KOPT-K1 (cell line): Measurements from ENCODE around the gene LIN7B.
A peak's percentile ranks its signal among the peaks of the same experiment; 100 is the strongest.

Experiments used
- H3K27ac ChIP-seq: fragments of 200-600 bp; sonication (generic); 2 replicates; pipeline ENCODE4 v1.5.1; 2016; ENCODE audit warnings: antibody characterized with exemption, mild to moderate bottlenecking, low read depth, low read length; ENCODE audit not compliant: poor library complexity, severe bottlenecking
- H3K36me3 ChIP-seq: fragments of 200-600 bp; sonication (generic); 2 replicates; pipeline ENCODE4 v1.5.1; 2017; ENCODE audit warnings: antibody characterized with exemption, mild to moderate bottlenecking, low read length, moderate library complexity; ENCODE audit not compliant: insufficient read depth
- H3K9me3 ChIP-seq: fragments of 200-600 bp; sonication (generic); 2 replicates; pipeline ENCODE4 v1.5.1; 2017; ENCODE audit warnings: antibody characterized with exemption, low read length, mild to moderate bottlenecking; ENCODE audit not compliant: insufficient read depth, poor library complexity, severe bottlenecking

LIN7B gene

GRCh38 chr19:49085020-49085867 lies 28.9 kb upstream of the LIN7B start, which contains the start of gene SNRNP70:
Gene SNRNP70, plus strand, starts transcription at chr19:49085451. Its CDS starts 964 bp downstream, at chr19:49086415.
- Histone ChIP-seq H3K36me3 (peaks cover 40% of the 10 kb centered on the region), H3K27ac (peak within 1 kb of the TSS; percentile 87), H3K9me3 (no peaks in the 10 kb centered on the region)

DNA sequence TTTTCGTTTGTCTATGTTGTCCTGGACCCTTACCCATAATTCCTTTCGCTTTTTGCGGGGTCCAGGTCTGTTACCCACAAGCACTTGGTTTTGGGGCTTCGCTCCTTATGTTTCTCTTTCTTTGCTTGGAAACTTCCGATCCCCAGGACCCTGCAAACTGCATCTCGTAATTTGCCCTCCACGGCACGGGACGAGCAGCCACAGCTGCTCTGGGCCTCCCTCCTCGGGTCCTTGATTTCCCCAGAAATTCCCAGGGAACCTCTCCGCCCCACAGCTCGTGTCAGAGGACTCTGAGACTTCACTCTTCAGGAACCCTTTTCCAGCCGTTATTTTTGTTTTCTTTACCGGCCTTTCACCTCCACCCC lies 28.3 kb upstream of the LIN7B start:
- Histone ChIP-seq H3K27ac (peak overlapping the region; percentile 87), H3K36me3 (peaks cover 46% of the 10 kb centered on the region), H3K9me3 (no peaks in the 10 kb centered on the region)

DNA sequence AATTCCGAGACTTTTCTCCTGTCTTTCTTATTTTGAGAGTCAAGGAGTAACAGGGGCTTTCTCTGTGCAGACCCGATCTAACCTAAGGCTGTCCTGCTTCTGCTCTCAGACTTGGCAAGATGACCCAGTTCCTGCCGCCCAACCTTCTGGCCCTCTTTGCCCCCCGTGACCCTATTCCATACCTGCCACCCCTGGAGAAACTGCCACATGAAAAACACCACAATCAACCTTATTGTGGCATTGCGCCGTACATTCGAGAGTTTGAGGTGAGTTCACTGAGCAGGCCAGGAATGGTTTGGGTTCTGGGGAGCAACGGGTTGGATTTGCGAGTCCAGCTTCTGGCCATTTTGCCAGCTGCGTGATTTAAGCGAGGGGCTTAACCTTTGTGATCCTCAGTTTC lies 27.9 kb upstream of the LIN7B start:
- H3K36me3 ChIP-seq: peaks cover 50% of the 10 kb centered on the region
- H3K9me3 ChIP-seq: no peaks in the 10 kb centered on the region
- peak overlapping the region; percentile 87 for H3K27ac ChIP-seq

- no peaks in the 10 kb centered on the region for H3K9me3 ChIP-seq
- H3K27ac ChIP-seq: no peak overlapping the region
- H3K36me3 ChIP-seq: peaks cover 98% of the 10 kb centered on the region
Observed at GRCh38 chr19:49091391-49092038, 22.7 kb upstream of the LIN7B start.

GRCh38 chr19:49092686-49093085 lies 21.5 kb upstream of the LIN7B start:
- peaks cover 98% of the 10 kb centered on the region for H3K36me3 ChIP-seq
- no peak overlapping the region for H3K27ac ChIP-seq
- H3K9me3 ChIP-seq: no peaks in the 10 kb centered on the region

- H3K9me3 ChIP-seq: no peaks in the 10 kb centered on the region
- no peak overlapping the region for H3K27ac ChIP-seq
- H3K36me3 ChIP-seq: peaks cover 100% of the 10 kb centered on the region
Observed at GRCh38 chr19:49094505-49095482, 19.4 kb upstream of the LIN7B start.

GRCh38 chr19:49097453-49098288 lies 16.5 kb upstream of the LIN7B start:
- peak overlapping the region; percentile 82 for H3K27ac ChIP-seq
- no peaks in the 10 kb centered on the region for H3K9me3 ChIP-seq
- H3K36me3 ChIP-seq: peaks cover 100% of the 10 kb centered on the region

GRCh38 chr19:49098795-49099194 lies 15.4 kb upstream of the LIN7B start:
- Histone ChIP-seq H3K27ac (peak overlapping the region; percentile 82), H3K9me3 (no peaks in the 10 kb centered on the region), H3K36me3 (peaks cover 100% of the 10 kb centered on the region)

- H3K27ac ChIP-seq: no peak overlapping the region
- no peaks in the 10 kb centered on the region for H3K9me3 ChIP-seq
- H3K36me3 ChIP-seq: peaks cover 100% of the 10 kb centered on the region
Observed at GRCh38 chr19:49101160-49101559, 13.0 kb upstream of the LIN7B start.

DNA sequence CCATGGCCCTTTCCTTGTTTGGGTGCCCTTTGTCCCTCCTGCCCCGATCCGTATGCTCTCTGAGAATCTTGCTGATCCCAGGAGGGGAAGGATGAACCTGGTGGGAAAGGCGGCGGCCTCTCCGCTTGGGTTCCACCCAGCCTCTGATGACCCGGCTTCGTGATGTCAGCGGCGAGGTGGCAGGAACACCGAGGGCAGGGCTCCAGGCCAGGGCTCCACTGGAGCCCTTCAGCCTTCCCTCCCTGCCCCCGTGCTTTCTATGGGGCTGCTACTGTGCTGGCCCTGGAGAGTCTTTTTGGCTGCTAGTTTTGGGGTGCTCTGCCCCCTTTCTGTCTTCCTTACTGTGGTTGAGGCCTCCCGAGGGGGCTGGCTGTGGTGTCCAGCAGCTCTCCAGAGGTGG lies 11.9 kb upstream of the LIN7B start:
- H3K9me3 ChIP-seq: no peaks in the 10 kb centered on the region
- H3K36me3 ChIP-seq: peaks cover 100% of the 10 kb centered on the region
- peak overlapping the region; percentile 6 for H3K27ac ChIP-seq

GRCh38 chr19:49103331-49104085 lies 10.7 kb upstream of the LIN7B start:
- H3K36me3 ChIP-seq: peaks cover 100% of the 10 kb centered on the region
- no peaks in the 10 kb centered on the region for H3K9me3 ChIP-seq
- no peak overlapping the region for H3K27ac ChIP-seq

DNA sequence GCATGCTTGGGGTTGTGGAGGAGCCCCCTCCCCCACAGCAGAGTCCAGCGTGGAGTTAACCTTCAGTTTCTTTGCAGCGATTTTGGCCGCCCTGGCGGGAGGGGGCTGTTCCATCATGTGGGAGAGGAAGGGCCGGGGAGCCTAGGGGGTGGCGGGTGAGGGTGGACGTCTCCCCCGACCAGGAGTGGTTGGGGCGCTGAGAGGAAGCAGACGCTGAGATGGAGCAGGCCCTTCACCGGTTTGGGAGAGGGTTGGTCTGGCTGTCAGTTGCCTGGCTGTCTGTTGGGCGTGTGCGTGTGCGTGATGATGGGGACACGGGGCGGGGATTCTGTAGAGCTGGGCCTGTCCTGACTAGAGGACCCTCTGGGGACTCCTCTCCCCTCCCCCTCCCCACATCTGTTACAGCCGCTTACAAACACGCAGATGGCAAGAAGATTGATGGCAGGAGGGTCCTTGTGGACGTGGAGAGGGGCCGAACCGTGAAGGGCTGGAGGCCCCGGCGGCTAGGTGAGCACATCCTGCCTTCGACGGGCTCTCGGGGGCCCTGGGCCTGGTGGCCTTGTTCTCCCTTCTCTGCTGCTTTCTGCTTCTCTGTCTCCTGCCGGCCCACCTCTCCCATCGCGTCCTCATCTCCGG lies 9.8 kb upstream of the LIN7B start:
- H3K27ac ChIP-seq: no peak overlapping the region
- H3K36me3 ChIP-seq: peaks cover 100% of the 10 kb centered on the region
- no peaks in the 10 kb centered on the region for H3K9me3 ChIP-seq

- peaks cover 85% of the 10 kb centered on the region for H3K36me3 ChIP-seq
- H3K27ac ChIP-seq: no peak overlapping the region
- no peaks in the 10 kb centered on the region for H3K9me3 ChIP-seq
Observed at GRCh38 chr19:49106648-49107135, 7.5 kb upstream of the LIN7B start.
